C4-2B (cell line): ENCODE results near the gene RRN3.
"Not testable (repeated sequence)": the region's sequence is repeated elsewhere in the genome, so short reads cannot be mapped to it uniquely, and the experiment has no call there.

ENCODE experiments used
- ZFX ChIP-seq: fragments of 450-650 bp; IDR thresholded peaks from 2 replicates; pipeline ENCODE4 v1.6.1; 2017
- TF ChIP-seq, protein P1 (sequence below): fragments of 450-650 bp; conservative IDR thresholded peaks from 2 replicates; pipeline ENCODE4 v1.5.1; 2017; ENCODE audit warnings: mild to moderate bottlenecking

DNA sequence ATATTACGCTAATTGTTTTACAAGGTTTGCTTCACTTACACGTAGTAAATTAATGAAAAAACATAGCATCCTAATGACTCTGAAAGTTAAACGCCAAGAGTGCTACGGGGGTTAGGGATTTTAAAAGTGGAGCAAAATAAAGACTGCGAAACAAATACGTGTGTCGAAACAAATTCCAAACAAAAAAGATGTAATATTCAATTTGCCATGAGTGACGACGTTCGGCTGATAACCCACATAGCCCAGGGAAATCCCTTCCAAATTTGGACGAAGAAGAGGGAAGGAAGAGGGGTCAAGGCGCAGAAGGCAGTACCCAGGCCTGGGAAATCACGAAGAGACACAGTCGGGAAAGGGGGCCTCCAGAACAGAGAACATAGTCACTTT lies 509 bp downstream of the RRN3 start:
- TF ChIP-seq, protein P1, sequence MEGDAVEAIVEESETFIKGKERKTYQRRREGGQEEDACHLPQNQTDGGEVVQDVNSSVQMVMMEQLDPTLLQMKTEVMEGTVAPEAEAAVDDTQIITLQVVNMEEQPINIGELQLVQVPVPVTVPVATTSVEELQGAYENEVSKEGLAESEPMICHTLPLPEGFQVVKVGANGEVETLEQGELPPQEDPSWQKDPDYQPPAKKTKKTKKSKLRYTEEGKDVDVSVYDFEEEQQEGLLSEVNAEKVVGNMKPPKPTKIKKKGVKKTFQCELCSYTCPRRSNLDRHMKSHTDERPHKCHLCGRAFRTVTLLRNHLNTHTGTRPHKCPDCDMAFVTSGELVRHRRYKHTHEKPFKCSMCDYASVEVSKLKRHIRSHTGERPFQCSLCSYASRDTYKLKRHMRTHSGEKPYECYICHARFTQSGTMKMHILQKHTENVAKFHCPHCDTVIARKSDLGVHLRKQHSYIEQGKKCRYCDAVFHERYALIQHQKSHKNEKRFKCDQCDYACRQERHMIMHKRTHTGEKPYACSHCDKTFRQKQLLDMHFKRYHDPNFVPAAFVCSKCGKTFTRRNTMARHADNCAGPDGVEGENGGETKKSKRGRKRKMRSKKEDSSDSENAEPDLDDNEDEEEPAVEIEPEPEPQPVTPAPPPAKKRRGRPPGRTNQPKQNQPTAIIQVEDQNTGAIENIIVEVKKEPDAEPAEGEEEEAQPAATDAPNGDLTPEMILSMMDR: not testable (repeated sequence)
- TF ChIP-seq ZFX: not testable (repeated sequence)
